ENCODE data around the gene AHNAK.

Gene AHNAK

GRCh38 chr11:62555464-62556107 lies 9.0 kb upstream of the AHNAK start:
- TF ChIP-seq EP300 (IDR thresholded peaks at IDR 0.05; ENCODE audit: borderline replicate concordance), result no peak
- TF ChIP-seq TAF1 (IDR thresholded peaks at IDR 0.05; ENCODE audit: low read depth), result no peak
- TF ChIP-seq TEAD4 (IDR thresholded peaks at IDR 0.05), result no peak
- TF ChIP-seq CREB1 (IDR thresholded peaks at IDR 0.05; ENCODE audit: low read depth), result no peak
- TF ChIP-seq TCF12 (IDR thresholded peaks at IDR 0.05; ENCODE audit: low read depth), result no peak
- TF ChIP-seq EGR1 (IDR thresholded peaks at IDR 0.05), result no peak
- TF ChIP-seq, protein P1, sequence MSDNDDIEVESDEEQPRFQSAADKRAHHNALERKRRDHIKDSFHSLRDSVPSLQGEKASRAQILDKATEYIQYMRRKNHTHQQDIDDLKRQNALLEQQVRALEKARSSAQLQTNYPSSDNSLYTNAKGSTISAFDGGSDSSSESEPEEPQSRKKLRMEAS (IDR thresholded peaks at IDR 0.05), result no peak
- no peak for TF ChIP-seq YY1 (IDR thresholded peaks at IDR 0.05; ENCODE audit: low read depth)
- no peak for TF ChIP-seq NFIC (IDR thresholded peaks at IDR 0.05)
- no peak for TF ChIP-seq ZBTB7A (IDR thresholded peaks at IDR 0.05; ENCODE audit: low read depth)
- TF ChIP-seq RAD21 (IDR thresholded peaks at IDR 0.05; ENCODE audit: low read depth), result no peak
- TF ChIP-seq REST (IDR thresholded peaks at IDR 0.05; ENCODE audit: low read depth), result no peak
- TF ChIP-seq, protein P2, sequence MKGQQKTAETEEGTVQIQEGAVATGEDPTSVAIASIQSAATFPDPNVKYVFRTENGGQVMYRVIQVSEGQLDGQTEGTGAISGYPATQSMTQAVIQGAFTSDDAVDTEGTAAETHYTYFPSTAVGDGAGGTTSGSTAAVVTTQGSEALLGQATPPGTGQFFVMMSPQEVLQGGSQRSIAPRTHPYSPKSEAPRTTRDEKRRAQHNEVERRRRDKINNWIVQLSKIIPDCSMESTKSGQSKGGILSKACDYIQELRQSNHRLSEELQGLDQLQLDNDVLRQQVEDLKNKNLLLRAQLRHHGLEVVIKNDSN (IDR thresholded peaks at IDR 0.05), result no peak

DNA sequence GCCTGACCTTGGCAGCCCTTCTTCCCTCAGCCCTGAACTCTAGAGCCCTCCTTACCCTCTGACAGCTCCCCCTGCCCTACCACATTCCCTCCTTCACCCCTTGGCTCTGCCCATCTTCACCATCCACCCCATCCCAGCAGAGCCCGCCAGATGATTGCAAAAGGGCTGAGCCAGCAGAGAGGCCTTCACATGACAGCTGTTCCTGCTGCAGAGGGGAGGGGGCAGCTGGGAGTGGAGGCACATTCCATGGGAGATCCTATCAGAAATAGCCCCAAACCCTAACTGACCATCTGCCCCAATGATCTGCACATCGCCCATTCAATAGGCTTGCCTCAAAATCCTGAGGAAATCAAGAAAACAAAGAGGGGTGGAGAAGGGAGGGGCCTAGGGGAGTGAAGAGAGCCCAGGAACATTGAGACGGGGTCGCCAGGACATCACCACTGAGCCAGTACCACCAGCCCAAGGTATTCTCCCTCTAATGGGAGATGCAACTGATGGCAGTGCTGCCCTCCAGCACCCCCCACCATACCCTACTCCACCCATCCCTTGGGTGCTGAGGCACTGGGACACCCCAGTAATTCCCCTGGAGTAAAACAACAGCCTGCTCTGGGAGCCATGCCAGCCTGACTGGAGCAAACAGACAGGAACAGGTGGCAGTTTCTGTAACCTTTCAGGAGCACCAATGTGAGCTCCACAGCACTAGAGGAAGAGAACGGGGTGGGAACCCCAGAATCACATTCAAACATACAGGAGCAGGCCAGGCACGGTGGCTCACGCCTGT lies 8.0 kb upstream of the AHNAK start:
- TF ChIP-seq TCF12 (IDR thresholded peaks at IDR 0.05; ENCODE audit: low read depth) (no peak), EP300 (IDR thresholded peaks at IDR 0.05; ENCODE audit: borderline replicate concordance) (no peak), NFIC (IDR thresholded peaks at IDR 0.05) (no peak), EGR1 (IDR thresholded peaks at IDR 0.05) (no peak), RAD21 (IDR thresholded peaks at IDR 0.05; ENCODE audit: low read depth) (no peak), CREB1 (IDR thresholded peaks at IDR 0.05; ENCODE audit: low read depth) (no peak), TAF1 (IDR thresholded peaks at IDR 0.05; ENCODE audit: low read depth) (no peak), CEBPB (IDR thresholded peaks at IDR 0.05) (no peak), YY1 (IDR thresholded peaks at IDR 0.05; ENCODE audit: low read depth) (no peak), TEAD4 (IDR thresholded peaks at IDR 0.05) (no peak), FOXM1 (IDR thresholded peaks at IDR 0.05; ENCODE audit: borderline replicate concordance, low read depth) (no peak), REST (IDR thresholded peaks at IDR 0.05; ENCODE audit: low read depth) (no peak), ZBTB7A (IDR thresholded peaks at IDR 0.05; ENCODE audit: low read depth) (no peak)
- TF ChIP-seq, protein P2 (IDR thresholded peaks at IDR 0.05), result no peak
- TF ChIP-seq, protein P1 (IDR thresholded peaks at IDR 0.05), result no peak

GRCh38 chr11:62553839-62554361 lies 7.3 kb upstream of the AHNAK start:
- 0 out of 2 replicates have a peak, but pooled peaks have one; percentile 0 for TF ChIP-seq ZBTB7A (IDR thresholded peaks at IDR 0.05; ENCODE audit: low read depth)
- 0 out of 2 replicates have a peak, but pooled peaks have one; percentile 2 for TF ChIP-seq TEAD4 (IDR thresholded peaks at IDR 0.05)
- no peak for TF ChIP-seq EGR1 (IDR thresholded peaks at IDR 0.05)

- TF ChIP-seq FOXM1 (IDR thresholded peaks at IDR 0.05; ENCODE audit: borderline replicate concordance, low read depth), result no peak
- TF ChIP-seq, protein P2 (IDR thresholded peaks at IDR 0.05), result no peak; the same call in 1 of the 2 replicates
- TF ChIP-seq REST (IDR thresholded peaks at IDR 0.05; ENCODE audit: low read depth), result no peak
- TF ChIP-seq RAD21 (IDR thresholded peaks at IDR 0.05; ENCODE audit: low read depth), result no peak
- TF ChIP-seq EP300 (IDR thresholded peaks at IDR 0.05; ENCODE audit: borderline replicate concordance), result peak; percentile 92
- no peak for TF ChIP-seq CREB1 (IDR thresholded peaks at IDR 0.05; ENCODE audit: low read depth)
- TF ChIP-seq YY1 (IDR thresholded peaks at IDR 0.05; ENCODE audit: low read depth), result no peak
- peak; percentile 10; the same call in 1 of the 2 replicates for TF ChIP-seq NFIC (IDR thresholded peaks at IDR 0.05)
- no peak for TF ChIP-seq TAF1 (IDR thresholded peaks at IDR 0.05; ENCODE audit: low read depth)
- no peak for TF ChIP-seq CEBPB (IDR thresholded peaks at IDR 0.05)
- TF ChIP-seq ZBTB7A (IDR thresholded peaks at IDR 0.05; ENCODE audit: low read depth), result 0 out of 2 replicates have a peak, but pooled peaks have one; percentile 17
- TF ChIP-seq, protein P1 (IDR thresholded peaks at IDR 0.05), result peak; percentile 31
- no peak for TF ChIP-seq EGR1 (IDR thresholded peaks at IDR 0.05)
- TF ChIP-seq TEAD4 (IDR thresholded peaks at IDR 0.05), result peak; percentile 81
Observed at GRCh38 chr11:62553080-62553838, 6.7 kb upstream of the AHNAK start.

Data from Ishikawa (cell line).